Measurements from ENCODE around the gene ZNF444.

The ZNF444 gene

DNA sequence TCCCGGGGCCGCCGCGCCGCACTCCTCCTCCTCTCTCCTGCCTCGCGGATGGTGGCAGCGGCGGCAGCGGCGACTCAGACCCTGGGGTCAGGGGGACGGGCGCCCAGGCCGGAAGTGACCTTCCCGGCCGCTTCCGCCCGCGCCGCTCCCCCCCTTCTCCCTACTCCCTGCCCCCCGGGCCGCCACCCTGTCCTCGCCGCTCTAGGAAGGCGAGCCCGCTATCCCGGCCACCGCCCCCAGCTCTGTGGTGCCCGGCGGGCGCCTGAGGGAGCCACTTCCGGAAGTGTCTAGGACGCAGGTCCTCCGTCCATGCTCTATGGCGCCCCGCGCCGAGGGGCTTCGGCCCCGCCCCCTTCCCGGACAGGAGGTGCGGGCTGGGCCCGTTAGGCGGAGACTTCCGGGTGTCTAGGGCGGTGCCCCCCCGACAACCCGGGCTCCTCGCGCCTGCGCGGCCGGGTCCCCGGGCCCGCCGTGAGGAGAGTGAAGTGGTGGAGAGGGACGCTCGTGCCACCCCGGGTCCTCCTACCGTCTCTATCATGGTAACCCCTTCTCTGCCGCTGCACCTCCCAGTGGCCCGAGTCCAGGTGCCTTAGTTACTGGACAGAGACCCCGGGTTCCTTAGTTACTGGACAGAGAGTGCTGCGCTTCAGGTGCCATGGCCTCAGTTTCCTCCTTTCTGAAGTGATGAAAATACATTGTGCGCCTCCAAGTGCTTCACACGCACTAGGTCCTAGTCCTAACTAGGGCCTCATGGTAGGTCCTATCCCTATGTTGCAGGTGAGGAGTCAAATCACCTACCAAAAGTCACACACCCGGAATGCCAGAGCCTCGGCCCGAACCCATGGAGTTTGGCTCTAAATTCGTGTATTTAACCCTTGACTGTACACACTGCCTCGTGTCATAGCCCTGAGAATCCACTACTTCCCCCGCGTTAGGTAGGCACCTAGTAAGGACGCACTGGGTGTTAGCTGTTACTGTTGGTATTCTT is 19.6 kb upstream of the ZNF444 start, which contains the start of gene ZNF787:
TSS of gene ZNF787 (minus strand) at position 116 of the 988 bp plus-strand sequence. CDS start 18,078 bp downstream, outside the sequence.
- peak; percentile 97 for DNase-seq (ENCODE audit: low read depth in 2 of 2)

DNA sequence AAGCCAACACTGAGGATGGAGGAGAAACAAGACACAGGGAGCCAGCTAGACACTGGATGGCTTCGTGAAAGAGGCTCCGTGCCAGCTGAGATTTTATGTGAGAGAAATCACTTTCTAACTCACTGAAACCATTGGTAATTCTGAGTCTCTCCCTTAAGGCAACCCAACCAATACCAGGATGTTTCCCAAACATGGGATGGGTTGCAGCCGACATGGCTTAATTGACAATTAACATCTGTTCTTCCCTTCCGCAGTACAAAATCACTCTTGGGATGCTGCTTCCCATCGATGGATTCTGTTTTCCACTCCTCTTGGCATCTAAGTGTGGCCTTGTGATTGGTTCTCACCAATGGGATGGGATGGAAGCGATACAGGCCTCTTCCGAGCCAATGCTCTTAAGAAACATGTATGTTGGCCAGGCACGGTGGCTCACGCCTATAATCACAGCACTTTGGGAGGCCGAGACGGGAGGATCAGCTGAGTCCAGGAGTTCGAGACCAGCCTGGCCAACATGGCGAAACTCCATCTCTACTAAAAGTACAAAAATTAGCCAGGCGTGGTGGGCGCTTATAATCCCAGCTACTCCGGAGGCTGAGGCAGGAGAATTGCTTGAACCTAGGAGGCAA is 17.7 kb upstream of the ZNF444 start:
- no peak for DNase-seq (ENCODE audit: low read depth in 2 of 2)

GRCh38 chr19:56124578-56124977 is 16.5 kb upstream of the ZNF444 start:
- DNase-seq (ENCODE audit: low read depth in 2 of 2), result no peak

DNA sequence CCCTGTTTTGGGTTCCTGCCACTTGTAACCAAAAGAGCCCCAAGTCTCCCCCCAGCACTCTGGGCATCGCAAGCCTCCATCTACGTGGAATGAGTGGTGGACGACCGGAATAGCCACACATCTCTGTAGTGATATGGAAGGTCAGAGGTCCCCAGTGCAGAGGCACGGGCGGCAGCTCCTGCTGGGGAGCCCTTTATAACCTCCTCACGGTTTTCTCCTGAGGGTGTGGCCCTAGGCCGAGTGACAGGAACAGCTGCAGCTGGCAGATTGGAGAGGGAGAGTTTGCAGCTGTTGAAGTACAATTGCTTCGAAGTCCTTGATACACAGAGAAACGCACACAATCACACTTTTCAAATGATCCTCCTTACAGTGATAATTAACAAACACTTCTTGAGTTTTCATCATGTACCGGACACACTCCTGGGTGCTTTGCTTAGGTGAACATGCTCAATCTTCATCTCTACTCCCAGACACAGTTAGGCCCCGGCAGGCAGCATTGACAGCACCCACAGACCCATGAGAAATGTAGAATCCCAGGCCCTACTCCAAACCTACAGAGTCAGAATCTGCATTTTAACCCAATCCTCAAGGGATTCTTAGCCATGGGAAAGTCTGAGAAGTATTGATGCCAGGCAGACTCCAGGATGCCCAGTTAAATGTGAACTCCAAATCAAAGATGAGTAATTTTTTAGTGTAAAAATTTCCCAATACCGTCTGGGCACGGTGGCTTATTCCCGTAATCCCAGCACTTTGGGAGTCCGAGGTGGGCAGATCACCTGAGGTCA is 15.1 kb upstream of the ZNF444 start:
- no peak for DNase-seq (ENCODE audit: low read depth in 2 of 2)

DNA sequence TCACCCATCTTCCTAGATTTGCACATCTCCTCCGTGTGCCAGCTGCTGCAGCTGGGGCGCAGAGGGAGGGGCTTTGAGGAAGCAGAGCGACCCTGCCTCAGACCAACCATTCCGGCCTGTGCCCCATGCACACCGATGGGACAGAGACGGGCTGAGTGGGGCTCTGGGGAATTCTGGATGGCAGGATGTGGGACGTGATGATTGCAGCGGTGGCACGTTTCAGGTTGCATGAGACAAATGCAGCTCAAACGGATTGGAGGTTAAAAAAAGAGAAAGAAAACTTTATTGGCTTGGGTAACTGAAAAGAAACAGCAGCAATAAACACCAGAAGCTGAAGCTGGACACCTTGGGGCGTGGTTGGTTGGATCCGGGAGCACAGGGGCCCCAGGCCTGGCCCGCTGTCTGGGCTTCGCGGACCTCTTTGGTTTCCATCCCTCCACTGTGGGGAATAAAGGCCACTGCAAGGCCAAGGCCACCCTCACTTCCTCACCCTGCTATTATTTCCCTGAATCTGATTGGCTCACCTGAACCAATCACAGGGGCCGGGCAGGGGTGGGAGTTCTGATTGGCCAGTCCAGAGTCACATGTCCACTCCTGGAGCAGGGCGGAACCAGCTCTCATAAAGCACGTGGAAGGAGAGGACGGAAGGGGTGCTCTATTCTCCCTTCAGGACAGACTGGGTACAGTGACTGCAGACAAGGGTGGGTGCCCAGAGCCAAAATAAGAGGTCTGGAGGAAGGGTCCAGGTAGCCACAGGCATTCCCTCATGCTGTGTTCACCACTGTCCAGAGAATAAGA is 13.9 kb upstream of the ZNF444 start:
- DNase-seq (ENCODE audit: low read depth in 2 of 2), result no peak

- DNase-seq (ENCODE audit: low read depth in 2 of 2), result no peak
Measured at GRCh38 chr19:56130006-56130405, 11.1 kb upstream of the ZNF444 start.

DNA sequence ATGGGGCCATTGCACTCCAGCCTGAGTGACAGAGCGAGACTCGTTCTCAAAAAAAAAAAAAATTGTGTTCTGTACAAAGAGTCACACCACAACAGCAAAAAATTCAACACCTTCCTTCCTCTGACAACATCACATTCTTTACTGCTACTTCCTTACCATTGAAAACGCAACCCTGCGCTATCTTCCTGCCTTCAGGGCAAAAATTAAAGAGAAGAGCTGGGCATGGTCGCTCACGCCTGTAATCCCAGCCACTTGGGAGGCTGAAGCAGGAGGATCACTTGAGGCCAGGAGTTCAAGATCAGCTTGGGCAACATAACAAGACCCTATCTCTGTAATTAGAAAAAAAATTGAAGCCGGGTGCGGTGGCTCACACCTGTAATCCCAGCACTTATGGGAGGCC is 9.4 kb upstream of the ZNF444 start:
- no peak for DNase-seq (ENCODE audit: low read depth in 2 of 2)

- DNase-seq (ENCODE audit: low read depth in 2 of 2), result no peak
Measured at GRCh38 chr19:56132316-56132822, 8.7 kb upstream of the ZNF444 start.

DNA sequence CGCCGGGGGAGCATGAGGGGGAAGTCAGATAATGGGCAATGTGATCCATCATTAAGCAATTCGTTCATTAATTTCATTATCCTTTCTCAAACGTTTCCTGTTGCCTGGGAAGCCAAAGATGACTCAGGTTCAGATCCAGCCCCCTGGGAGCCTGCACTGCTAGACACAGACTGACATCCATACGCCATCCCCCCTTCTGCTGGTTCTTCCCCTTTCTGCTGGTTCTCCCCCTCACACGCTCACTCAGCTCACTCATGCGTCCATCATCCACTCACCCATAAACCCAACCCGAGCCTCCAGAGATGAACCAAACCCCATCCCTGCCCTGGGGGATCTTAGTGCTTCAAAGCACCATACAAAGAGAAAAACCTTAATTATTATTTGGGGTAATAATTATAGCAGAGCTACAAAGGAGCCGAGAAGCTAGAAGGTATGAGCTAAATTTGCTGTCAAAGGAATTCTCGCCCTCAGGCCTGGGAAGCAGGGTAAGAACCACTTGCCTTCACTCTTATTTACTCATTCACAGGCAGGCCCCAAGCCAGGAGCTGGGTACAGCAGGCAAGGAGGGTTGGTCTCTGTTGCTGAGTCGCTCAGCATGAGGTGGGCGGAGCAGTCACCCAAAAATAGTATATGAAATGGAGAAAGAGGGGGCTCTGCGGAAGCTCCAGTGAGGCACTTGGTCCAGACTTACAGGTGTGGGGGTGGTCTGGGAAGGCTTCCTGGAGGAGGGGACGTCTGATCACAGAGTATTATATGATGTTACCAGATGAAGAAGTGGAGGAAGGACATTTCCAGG is 7.0 kb upstream of the ZNF444 start:
- DNase-seq (ENCODE audit: low read depth in 2 of 2), result no peak

- DNase-seq (ENCODE audit: low read depth in 2 of 2), result no peak
Measured at GRCh38 chr19:56134654-56134921, 6.5 kb upstream of the ZNF444 start.

DNA sequence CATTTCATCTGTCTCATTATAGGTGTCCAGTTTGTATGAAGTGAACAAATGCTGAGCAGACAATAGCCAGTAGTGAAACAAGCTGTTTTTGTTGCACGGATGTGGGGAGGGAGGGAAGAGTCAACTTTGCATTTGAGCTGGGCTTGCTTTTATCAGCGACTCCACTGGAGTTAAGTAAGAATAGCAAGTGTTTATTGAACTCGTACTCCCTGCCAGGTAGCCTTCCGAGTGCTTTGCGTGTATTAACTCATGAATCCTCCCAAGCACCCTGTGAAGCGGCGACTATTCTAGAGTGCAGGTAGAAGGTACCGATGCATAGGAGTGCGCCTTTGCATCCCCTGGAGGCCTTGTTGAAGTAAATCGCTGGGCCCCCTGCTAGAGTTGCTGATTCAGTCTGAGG is 4.7 kb upstream of the ZNF444 start:
- no peak for DNase-seq (ENCODE audit: low read depth in 2 of 2)

DNA sequence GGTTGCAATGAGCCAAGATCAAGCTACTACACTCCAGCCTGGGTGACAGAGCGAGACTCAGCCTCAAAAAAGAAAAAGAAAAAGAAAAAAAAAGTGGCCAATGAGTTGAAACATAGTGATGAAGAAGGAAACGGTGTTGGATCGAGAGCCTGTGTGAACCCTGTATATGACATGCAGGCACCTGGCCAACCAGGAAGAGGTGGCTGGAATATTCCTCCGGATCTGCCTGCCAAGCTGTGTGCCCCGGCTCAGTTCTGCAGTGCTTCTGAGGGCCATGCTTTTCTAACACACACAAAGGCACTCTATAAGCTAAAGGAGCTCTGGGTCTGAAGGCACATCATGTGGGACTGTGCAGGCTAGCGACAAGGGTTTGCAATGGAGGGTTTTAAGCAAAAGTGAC is 3.7 kb upstream of the ZNF444 start:
- DNase-seq (ENCODE audit: low read depth in 2 of 2), result no peak

- no peak for DNase-seq (ENCODE audit: low read depth in 2 of 2)
Measured at GRCh38 chr19:56138069-56138468, 3.0 kb upstream of the ZNF444 start.

- DNase-seq (ENCODE audit: low read depth in 2 of 2), result no peak
Measured at GRCh38 chr19:56139847-56140582, 1.1 kb upstream of the ZNF444 start.

- no peak for DNase-seq (ENCODE audit: low read depth in 2 of 2)
Measured at GRCh38 chr19:56141417-56141993, 418 bp downstream of the ZNF444 start.

GRCh38 chr19:56142087-56142787 is 1.1 kb downstream of the ZNF444 start:
- DNase-seq (ENCODE audit: low read depth in 2 of 2), result no peak

- no peak for DNase-seq (ENCODE audit: low read depth in 2 of 2)
Measured at GRCh38 chr19:56142897-56143434, 1.9 kb downstream of the ZNF444 start.

GRCh38 chr19:56144376-56144775 is 3.3 kb downstream of the ZNF444 start:
- no peak for DNase-seq (ENCODE audit: low read depth in 2 of 2)

DNA sequence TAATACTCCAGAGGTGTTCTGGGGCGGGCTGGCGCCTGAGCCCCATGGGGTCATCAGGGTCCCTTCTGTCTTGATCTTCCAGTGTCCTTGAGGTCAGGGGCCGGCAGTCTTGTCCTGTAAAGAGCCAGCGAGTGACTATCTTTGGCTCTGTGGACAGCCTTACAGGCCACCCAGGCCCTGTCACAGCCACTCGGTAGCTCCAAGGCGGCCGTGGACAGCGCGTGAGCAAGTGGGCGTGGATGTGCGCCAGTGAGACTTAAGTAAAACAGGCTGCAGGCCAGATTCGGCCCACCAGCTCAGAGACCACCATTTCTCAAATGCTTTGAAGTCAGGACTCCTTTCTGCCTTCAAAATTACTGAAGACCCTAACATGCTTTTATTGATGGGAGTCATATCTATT is 3.7 kb downstream of the ZNF444 start:
- DNase-seq (ENCODE audit: low read depth in 2 of 2), result no peak
